Measurements from ENCODE around the gene IL3. TPM values are rescaled to one million over a fixed set of nuclear protein-coding genes. Genes with fewer than 3 reads are reported as not detected.
A peak's percentile ranks its signal among the peaks of the same experiment; 100 is the strongest.

The IL3 gene
- total and polyA plus RNA-seq, 9 donors = not detected

DNA sequence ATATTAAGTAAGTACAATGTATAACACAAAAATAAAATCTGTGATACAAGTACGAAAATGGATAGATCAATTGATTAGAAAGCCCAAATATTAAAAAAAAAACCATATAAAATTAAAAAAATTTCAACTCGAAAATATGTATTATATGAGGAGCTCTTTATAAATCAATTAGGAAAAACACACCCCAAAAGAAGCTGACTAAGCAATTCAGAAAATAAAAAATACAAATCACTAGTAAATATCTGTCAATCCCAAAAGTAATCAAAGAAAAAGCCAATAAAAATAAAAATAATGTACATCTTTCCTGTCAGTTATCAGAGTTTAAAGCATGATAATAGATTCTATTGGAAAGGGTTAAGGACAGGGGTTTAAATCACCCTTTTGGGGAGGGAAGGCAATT, 38.8 kb upstream of the IL3 start:
- Histone ChIP-seq H3K27ac (no peak overlapping the region), H3K9me3 (no peaks in the 10 kb centered on the region), H3K4me1 (ENCODE audit: insufficient read depth) (no peaks in the 10 kb centered on the region), H3K36me3 (no peaks in the 10 kb centered on the region), H3K27me3 (no peaks in the 10 kb centered on the region), H3K4me3 (no peak overlapping the region)
- intact Hi-C loops (cut with DNase I) = no loop called here
- TF ChIP-seq EP300 (IDR thresholded peaks at IDR 0.05) (no peak), POLR2A (IDR thresholded peaks at IDR 0.05) (no peak)
- TF ChIP-seq, protein P1, sequence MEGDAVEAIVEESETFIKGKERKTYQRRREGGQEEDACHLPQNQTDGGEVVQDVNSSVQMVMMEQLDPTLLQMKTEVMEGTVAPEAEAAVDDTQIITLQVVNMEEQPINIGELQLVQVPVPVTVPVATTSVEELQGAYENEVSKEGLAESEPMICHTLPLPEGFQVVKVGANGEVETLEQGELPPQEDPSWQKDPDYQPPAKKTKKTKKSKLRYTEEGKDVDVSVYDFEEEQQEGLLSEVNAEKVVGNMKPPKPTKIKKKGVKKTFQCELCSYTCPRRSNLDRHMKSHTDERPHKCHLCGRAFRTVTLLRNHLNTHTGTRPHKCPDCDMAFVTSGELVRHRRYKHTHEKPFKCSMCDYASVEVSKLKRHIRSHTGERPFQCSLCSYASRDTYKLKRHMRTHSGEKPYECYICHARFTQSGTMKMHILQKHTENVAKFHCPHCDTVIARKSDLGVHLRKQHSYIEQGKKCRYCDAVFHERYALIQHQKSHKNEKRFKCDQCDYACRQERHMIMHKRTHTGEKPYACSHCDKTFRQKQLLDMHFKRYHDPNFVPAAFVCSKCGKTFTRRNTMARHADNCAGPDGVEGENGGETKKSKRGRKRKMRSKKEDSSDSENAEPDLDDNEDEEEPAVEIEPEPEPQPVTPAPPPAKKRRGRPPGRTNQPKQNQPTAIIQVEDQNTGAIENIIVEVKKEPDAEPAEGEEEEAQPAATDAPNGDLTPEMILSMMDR (IDR thresholded peaks at IDR 0.05) = no peak
- WGBS, 3 donors = 51 to 62% (median 58%) methylated on average over 2 of the region's 2 CpGs
- no peak for DNase-seq

DNA sequence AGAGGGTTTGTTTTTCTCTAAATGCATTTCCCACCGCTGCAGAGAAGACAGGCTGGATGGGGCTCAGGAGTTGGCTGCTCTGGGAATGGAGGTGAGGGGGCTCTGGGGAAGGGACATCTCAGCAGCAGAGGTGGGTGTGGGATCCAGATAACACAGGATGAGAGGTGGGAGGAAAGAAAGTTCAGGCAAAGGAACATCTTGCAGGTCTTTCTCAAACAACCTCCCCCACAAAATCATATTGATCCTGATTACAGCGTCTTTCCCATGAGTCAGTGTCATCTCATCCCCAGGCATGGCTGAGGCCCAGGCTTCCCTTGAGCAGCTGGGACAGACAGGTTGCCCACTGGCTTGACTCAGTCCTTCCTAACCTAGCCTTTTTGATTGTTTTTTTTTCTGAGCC, 37.7 kb upstream of the IL3 start:
- no peak overlapping the region for H3K27ac ChIP-seq
- H3K4me1 ChIP-seq (ENCODE audit: insufficient read depth) = no peaks in the 10 kb centered on the region
- WGBS, 3 donors = 39 to 60% (median 47%) methylated on average over 2 of the region's 2 CpGs
- no peaks in the 10 kb centered on the region for H3K9me3 ChIP-seq
- DNase-seq = no peak
- no peak for TF ChIP-seq EP300 (IDR thresholded peaks at IDR 0.05)
- TF ChIP-seq POLR2A (IDR thresholded peaks at IDR 0.05) = no peak
- TF ChIP-seq, protein P1 (IDR thresholded peaks at IDR 0.05) = no peak
- intact Hi-C loops (cut with DNase I) = no loop called here
- H3K4me3 ChIP-seq = no peak overlapping the region
- no peaks in the 10 kb centered on the region for H3K27me3 ChIP-seq
- no peaks in the 10 kb centered on the region for H3K36me3 ChIP-seq

DNA sequence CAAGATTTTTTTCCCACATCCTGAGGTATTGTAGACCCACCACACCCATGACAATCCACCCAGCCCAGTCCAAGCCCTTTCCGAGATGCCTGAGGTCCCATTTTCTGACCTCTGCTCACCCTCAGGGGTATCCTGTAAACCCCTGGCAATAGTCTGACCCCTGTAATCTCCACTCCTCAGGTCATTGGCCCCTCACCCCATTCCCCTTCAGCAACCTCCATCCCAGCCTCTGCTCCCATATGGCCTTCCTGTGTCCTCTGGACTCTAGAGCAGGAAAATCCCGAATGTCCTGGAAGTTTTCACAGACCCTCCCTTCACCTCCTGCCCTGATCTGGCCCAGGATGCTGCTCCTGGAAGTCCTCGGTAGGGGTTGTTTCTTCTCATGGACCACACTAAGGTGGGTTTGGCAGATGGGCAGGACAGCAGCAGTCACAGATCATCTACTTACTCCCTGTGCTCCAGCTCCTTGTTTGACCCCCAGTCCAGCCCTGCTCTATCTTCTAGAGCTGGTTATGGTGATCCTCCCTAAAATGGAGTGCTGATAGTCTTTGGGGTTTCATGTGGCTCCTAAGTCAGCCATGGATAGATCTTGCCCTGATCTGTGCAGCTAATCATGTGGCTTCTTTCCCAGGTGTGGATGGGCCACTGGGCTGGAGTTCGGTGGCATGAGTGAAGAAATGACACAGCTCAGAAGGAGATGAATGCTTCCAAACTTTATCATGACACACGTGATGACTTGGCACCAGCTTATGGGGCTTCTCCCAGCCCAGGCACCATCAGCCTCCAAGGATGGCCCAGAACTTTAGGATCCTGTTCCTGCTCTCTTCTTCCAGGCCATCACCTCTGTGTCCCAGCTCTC, 37.0 kb upstream of the IL3 start:
- DNase-seq = no peak
- Histone ChIP-seq H3K4me3 (no peak overlapping the region), H3K36me3 (no peaks in the 10 kb centered on the region), H3K4me1 (ENCODE audit: insufficient read depth) (no peaks in the 10 kb centered on the region), H3K27me3 (no peaks in the 10 kb centered on the region), H3K27ac (no peak overlapping the region), H3K9me3 (no peaks in the 10 kb centered on the region)
- TF ChIP-seq, protein P1 (IDR thresholded peaks at IDR 0.05) = no peak
- TF ChIP-seq POLR2A (IDR thresholded peaks at IDR 0.05) = no peak
- no peak for TF ChIP-seq EP300 (IDR thresholded peaks at IDR 0.05)
- WGBS, 3 donors = 61 to 85% (median 75%) methylated on average over 5 of the region's 5 CpGs
- intact Hi-C loops (cut with DNase I) = no loop called here

DNA sequence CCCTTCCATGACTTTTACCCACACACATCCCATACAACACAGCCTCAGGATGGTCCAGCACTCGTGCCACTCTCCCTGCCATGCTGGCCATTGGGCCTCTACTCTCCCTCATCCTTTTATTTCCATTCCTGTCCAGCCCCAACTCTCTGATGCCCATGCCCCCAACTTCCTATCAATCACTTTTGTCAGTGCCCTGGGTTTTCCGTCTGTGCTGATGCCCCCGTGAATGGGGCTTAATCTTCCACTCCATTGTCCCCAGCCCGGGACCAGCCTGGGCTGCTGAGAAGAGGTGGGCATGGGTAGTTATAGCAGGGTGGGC, 36.4 kb upstream of the IL3 start:
- peak in 1 of 5 donors; percentile 4 for DNase-seq
- Histone ChIP-seq H3K27me3 (no peaks in the 10 kb centered on the region), H3K9me3 (no peaks in the 10 kb centered on the region), H3K27ac (no peak overlapping the region), H3K4me1 (ENCODE audit: insufficient read depth) (no peaks in the 10 kb centered on the region), H3K36me3 (no peaks in the 10 kb centered on the region), H3K4me3 (no peak overlapping the region)
- TF ChIP-seq EP300 (IDR thresholded peaks at IDR 0.05) (no peak), POLR2A (IDR thresholded peaks at IDR 0.05) (no peak)
- TF ChIP-seq, protein P1 (IDR thresholded peaks at IDR 0.05) = no peak
- 60 to 82% (median 81%) methylated on average over 4 of the region's 4 CpGs for WGBS, 3 donors
- intact Hi-C loops (cut with DNase I) = no loop called here
